Measurements from ENCODE around the gene FBXO36.

GRCh38 chr2:229910832-229911412 is 11.4 kb upstream of the FBXO36 start:
- TF ChIP-seq POLR2A (IDR thresholded peaks at IDR 0.05; ENCODE audit: low read depth, low read length) (no peak), CTCF (conservative IDR thresholded peaks at IDR 0.05; ENCODE audit: low read depth, low read length) (0 out of 2 replicates have a peak, but pooled peaks have one; percentile 9), ELK1 (IDR thresholded peaks at IDR 0.05; ENCODE audit: borderline replicate concordance, low read depth, low read length) (no peak), BHLHE40 (IDR thresholded peaks at IDR 0.05; ENCODE audit: low read depth, low read length) (no peak)

All from IMR-90 (cell line).